HL-60/S4 treated with phorbol 12-myristate 13-acetate at 8.2 ng/mL for 4 days and 3 days (cell line): Measurements from ENCODE around the gene METTL22.

ENCODE experiments used
- in situ Hi-C: fragments of 300-500 bp; cut with MboI; formaldehyde crosslinking; loops from 2 replicates; pipeline ENCODE4 v1.15.0; 2022; ENCODE audit warnings: low sequenced_read_pairs

METTL22 gene

GRCh38 chr16:8686879-8687278 lies 65.4 kb downstream of the METTL22 start:
- in situ Hi-C loops: no loop called here

GRCh38 chr16:8689686-8690085 lies 68.2 kb downstream of the METTL22 start:
- in situ Hi-C loops: no loop called here

GRCh38 chr16:8691728-8692127 lies 70.2 kb downstream of the METTL22 start:
- in situ Hi-C loops: no loop called here

- in situ Hi-C loops: no loop called here
Measured at GRCh38 chr16:8694795-8695728, 73.6 kb downstream of the METTL22 start.

- in situ Hi-C loops: no loop called here
Measured at GRCh38 chr16:8696880-8697279, 75.4 kb downstream of the METTL22 start.

GRCh38 chr16:8697965-8698364 lies 76.5 kb downstream of the METTL22 start:
- in situ Hi-C loops: no loop called here
